GM18519 (cell line): ENCODE results near the gene FSTL3.

Source experiments
- ATAC-seq: cut with Tn5 transposase; IDR thresholded peaks from one replicate; pipeline ENCODE4 v1.9.1; 2021; ENCODE audit warnings: mild to moderate bottlenecking, moderate library complexity; ENCODE audit not compliant: unreplicated experiment, low FRiP score

FSTL3 gene

GRCh38 chr19:729965-730668, 53.9 kb downstream of the FSTL3 start:
- no peak for ATAC-seq

DNA sequence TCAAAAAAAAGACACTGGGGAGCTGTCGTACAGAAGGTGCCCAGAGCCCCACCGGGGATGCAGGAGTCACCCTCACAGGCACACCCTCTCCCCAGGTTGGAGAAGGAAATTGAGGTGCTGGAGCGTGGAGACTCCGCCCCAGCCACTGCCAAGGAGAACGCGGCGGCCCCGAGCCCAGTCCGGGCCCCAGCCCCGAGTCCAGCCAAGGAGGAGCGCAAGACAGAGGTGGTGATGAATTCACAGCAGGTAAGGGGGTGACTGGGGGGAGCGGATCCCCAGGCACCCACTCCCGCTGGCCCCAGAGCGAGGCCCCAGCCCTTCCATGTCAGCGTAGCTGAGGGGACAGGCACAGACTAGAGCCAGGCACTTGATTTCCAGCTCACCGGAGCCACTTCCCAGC, 54.8 kb downstream of the FSTL3 start:
- ATAC-seq = no peak

DNA sequence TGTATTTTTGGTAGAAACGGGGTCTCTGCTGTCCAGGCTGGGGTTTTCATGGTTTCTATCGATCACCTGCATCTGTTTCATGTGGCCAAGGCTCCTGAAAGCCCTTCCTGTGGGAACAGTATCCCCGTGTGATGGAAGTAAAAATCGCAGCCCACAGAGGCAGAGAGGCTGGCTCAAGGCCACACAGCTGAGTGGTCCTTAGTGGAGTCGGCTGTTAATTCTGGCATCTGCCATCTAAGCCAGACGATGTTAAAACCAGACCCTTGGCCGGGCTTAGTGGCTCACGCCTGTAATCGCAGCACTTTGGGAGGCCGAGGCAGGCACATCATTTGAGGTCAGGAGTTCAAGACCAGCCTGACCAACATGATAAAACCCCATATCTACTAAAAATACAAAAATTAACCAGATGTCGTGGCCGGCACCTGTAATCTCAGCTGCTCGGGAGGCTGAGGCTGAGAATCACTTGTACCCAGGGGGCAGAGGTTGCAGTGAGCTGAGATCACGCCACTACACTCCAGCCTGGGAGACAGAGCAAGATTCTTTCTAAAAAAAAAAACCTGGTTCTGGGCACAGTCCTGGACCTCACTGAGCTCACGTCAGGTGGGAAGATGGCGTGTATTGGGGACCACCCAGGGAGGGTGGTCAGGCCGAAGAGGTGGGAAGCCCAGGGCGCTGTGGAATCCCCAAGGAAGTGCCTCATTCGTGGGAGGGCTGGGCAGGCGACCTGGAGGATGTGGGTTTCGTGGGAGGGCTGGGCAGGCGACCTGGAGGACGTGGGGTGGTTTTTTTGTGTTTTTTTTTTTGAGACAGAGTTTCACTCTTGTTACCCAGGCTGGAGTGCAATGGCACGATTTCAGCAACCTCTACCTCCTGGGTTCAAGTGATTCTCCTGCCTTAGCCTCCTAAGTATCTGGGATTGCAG, 56.2 kb downstream of the FSTL3 start:
- no peak for ATAC-seq
